HG03108 (cell line): ENCODE results near the gene MFAP4.

Experiments used
- ATAC-seq: cut with Tn5 transposase; IDR thresholded peaks from one replicate; pipeline ENCODE4 v1.9.1; 2021; ENCODE audit warnings: moderate library complexity; ENCODE audit not compliant: unreplicated experiment

Gene MFAP4

GRCh38 chr17:19372011-19372370 is 15.0 kb downstream of the MFAP4 start:
- no peak for ATAC-seq

- no peak for ATAC-seq
These were observed 15.6 kb downstream of the MFAP4 start for GRCh38 chr17:19371259-19372010.

- ATAC-seq = peak; percentile 73
These were observed 16.5 kb downstream of the MFAP4 start for GRCh38 chr17:19370493-19370960.

GRCh38 chr17:19369846-19370492 is 17.0 kb downstream of the MFAP4 start:
- no peak for ATAC-seq

- ATAC-seq = no peak
These were observed 17.7 kb downstream of the MFAP4 start for GRCh38 chr17:19369107-19369778.

GRCh38 chr17:19368229-19368628 is 18.8 kb downstream of the MFAP4 start:
- ATAC-seq = no peak

GRCh38 chr17:19366637-19366972 is 20.4 kb downstream of the MFAP4 start:
- no peak for ATAC-seq

GRCh38 chr17:19365833-19366636 is 21.0 kb downstream of the MFAP4 start:
- no peak for ATAC-seq

GRCh38 chr17:19365499-19365817 is 21.5 kb downstream of the MFAP4 start:
- ATAC-seq = no peak

- no peak for ATAC-seq
These were observed 22.1 kb downstream of the MFAP4 start for GRCh38 chr17:19364699-19365498.

- no peak for ATAC-seq
These were observed 23.4 kb downstream of the MFAP4 start for GRCh38 chr17:19363460-19364035.

GRCh38 chr17:19363114-19363438 is 23.9 kb downstream of the MFAP4 start:
- ATAC-seq = no peak

- ATAC-seq = peak; percentile 66
These were observed 24.5 kb downstream of the MFAP4 start, which contains the start of gene B9D1 for GRCh38 chr17:19362277-19363113. Gene B9D1 (minus strand): TSS chr17:19362723. CDS start chr17:19362569, 154 bp downstream.

- no peak for ATAC-seq
These were observed 25.1 kb downstream of the MFAP4 start for GRCh38 chr17:19361944-19362276.

- no peak for ATAC-seq
These were observed 25.7 kb downstream of the MFAP4 start for GRCh38 chr17:19361326-19361725.

GRCh38 chr17:19360772-19361171 is 26.2 kb downstream of the MFAP4 start:
- no peak for ATAC-seq

GRCh38 chr17:19359856-19360255 is 27.1 kb downstream of the MFAP4 start:
- no peak for ATAC-seq

- ATAC-seq = no peak
These were observed 27.8 kb downstream of the MFAP4 start for GRCh38 chr17:19359151-19359550.

GRCh38 chr17:19357761-19358160 is 29.2 kb downstream of the MFAP4 start:
- ATAC-seq = no peak

- ATAC-seq = no peak
These were observed 29.6 kb downstream of the MFAP4 start for GRCh38 chr17:19357351-19357750.
